Cardiac muscle cell (in vitro differentiated cells and primary cell): ENCODE data around the gene NF1. TPM values are rescaled to one million over a fixed set of nuclear protein-coding genes. Genes with fewer than 3 reads are reported as not detected.

ENCODE experiments used
- DNase-seq, 2 donors: peaks; one replicate each; pipeline versions ENCODE4 v3.0.0 to v3.0.0-alpha.2; 2010 to 2017; ENCODE audit warnings: low read depth in 1 of 2, low spot score in 1 of 2
- H3K27ac ChIP-seq: fragments of 200-600 bp; sonication (generic); 2 replicates; pipeline ENCODE4 v1.5.1; 2016
- H3K27me3 ChIP-seq: fragments of 200-600 bp; sonication (generic); 2 replicates; pipeline ENCODE4 v1.6.0; 2016; ENCODE audit warnings: control low read depth
- H3K36me3 ChIP-seq: fragments of 200-600 bp; sonication (generic); 2 replicates; pipeline ENCODE4 v1.5.1; 2016; ENCODE audit warnings: control low read depth
- H3K4me1 ChIP-seq: fragments of 200-600 bp; sonication (generic); 2 replicates; pipeline ENCODE4 v1.8.1; 2017; ENCODE audit warnings: low read depth, mild to moderate bottlenecking, mixed run types
- H3K4me3 ChIP-seq: fragments of 200-600 bp; sonication (generic); 2 replicates; pipeline ENCODE4 v1.5.1; 2016; ENCODE audit warnings: mild to moderate bottlenecking
- H3K9me3 ChIP-seq: fragments of 200-600 bp; sonication (generic); 2 replicates; pipeline ENCODE4 v1.5.1; 2017; ENCODE audit warnings: low read depth, mild to moderate bottlenecking, control low read depth
- CTCF ChIP-seq: IDR thresholded peaks from 2 replicates; pipeline ENCODE4 v1.5.1; 2012; ENCODE audit warnings: low read depth, mild to moderate bottlenecking, low read length
- polyA plus RNA-seq: library from polyadenylated mRNA; unstranded; fragments of >200 nt; fragmentation: Nextera tagmentation; extraction: Ambion mirVana; gene quantifications from 2 replicates; pipeline ENCODE4 v1.2.1, GENCODE V29; 2016
- total RNA-seq: library from RNA; depleted of rRNA; stranded (reverse); fragments of >200 nt; gene quantifications from 2 replicates; pipeline ENCODE4 v1.2.3, GENCODE V29; 2016

The NF1 gene
- total and polyA plus RNA-seq, 2 experiments from 2014 or later: 17.7 to 32.9 TPM

- no peaks in the 10 kb centered on the region for H3K36me3 ChIP-seq
- no peaks in the 10 kb centered on the region for H3K9me3 ChIP-seq
- no peak overlapping the region for H3K4me3 ChIP-seq
- no peak for DNase-seq
- H3K27me3 ChIP-seq: peaks cover 45% of the 10 kb centered on the region
- no peak overlapping the region for H3K27ac ChIP-seq
- H3K4me1 ChIP-seq: no peaks in the 10 kb centered on the region
- TF ChIP-seq CTCF: no peak
These were observed 295.0 kb downstream of the NF1 start for GRCh38 chr17:31389657-31390381.

GRCh38 chr17:31390426-31390747, 295.6 kb downstream of the NF1 start:
- Histone ChIP-seq H3K27ac (no peak overlapping the region), H3K9me3 (no peaks in the 10 kb centered on the region), H3K27me3 (peaks cover 45% of the 10 kb centered on the region), H3K4me3 (no peak overlapping the region), H3K36me3 (no peaks in the 10 kb centered on the region), H3K4me1 (no peaks in the 10 kb centered on the region)
- TF ChIP-seq CTCF: no peak
- no peak for DNase-seq

- H3K36me3 ChIP-seq: no peaks in the 10 kb centered on the region
- peaks cover 45% of the 10 kb centered on the region for H3K27me3 ChIP-seq
- no peaks in the 10 kb centered on the region for H3K4me1 ChIP-seq
- H3K9me3 ChIP-seq: no peaks in the 10 kb centered on the region
- peak in 1 of 2 donors; percentile 19 for DNase-seq
- no peak for TF ChIP-seq CTCF
- H3K27ac ChIP-seq: no peak overlapping the region
- peak overlapping the region; percentile 31 for H3K4me3 ChIP-seq
These were observed 296.1 kb downstream of the NF1 start for GRCh38 chr17:31390748-31391495.

- DNase-seq: peak; percentile 52 to 62
- Histone ChIP-seq H3K27ac (no peak within 1 kb of the TSS), H3K9me3 (no peaks in the 10 kb centered on the region), H3K27me3 (peaks cover 45% of the 10 kb centered on the region), H3K36me3 (no peaks in the 10 kb centered on the region), H3K4me1 (no peaks in the 10 kb centered on the region), H3K4me3 (peak within 1 kb of the TSS; percentile 31)
- TF ChIP-seq CTCF: no peak
These were observed 296.7 kb downstream of the NF1 start, which contains the start of gene RAB11FIP4 for GRCh38 chr17:31391496-31391949. Gene RAB11FIP4 (plus strand): TSS chr17:31391675. CDS start chr17:31391853, 178 bp downstream.

- Histone ChIP-seq H3K27ac (no peak overlapping the region), H3K9me3 (no peaks in the 10 kb centered on the region), H3K4me1 (no peaks in the 10 kb centered on the region), H3K27me3 (peaks cover 45% of the 10 kb centered on the region), H3K4me3 (peak overlapping the region; percentile 22), H3K36me3 (no peaks in the 10 kb centered on the region)
- no peak for DNase-seq
- TF ChIP-seq CTCF: no peak
These were observed 297.5 kb downstream of the NF1 start for GRCh38 chr17:31392002-31392855.
